NOMO-1 treated with DMSO at 0.1 percent for 48 hours (cell line): Measurements from ENCODE around the gene ZNF827.

Experiments
- DNase-seq: peaks from one replicate; lab custom pipeline; 2025; ENCODE audit not compliant: unreplicated experiment; lab: John Stamatoyannopoulos, UW

Gene ZNF827

GRCh38 chr4:145766273-145766672 lies 172.3 kb downstream of the ZNF827 start:
- DNase-seq: no peak

GRCh38 chr4:145763399-145763798 lies 175.2 kb downstream of the ZNF827 start:
- DNase-seq: no peak

DNA sequence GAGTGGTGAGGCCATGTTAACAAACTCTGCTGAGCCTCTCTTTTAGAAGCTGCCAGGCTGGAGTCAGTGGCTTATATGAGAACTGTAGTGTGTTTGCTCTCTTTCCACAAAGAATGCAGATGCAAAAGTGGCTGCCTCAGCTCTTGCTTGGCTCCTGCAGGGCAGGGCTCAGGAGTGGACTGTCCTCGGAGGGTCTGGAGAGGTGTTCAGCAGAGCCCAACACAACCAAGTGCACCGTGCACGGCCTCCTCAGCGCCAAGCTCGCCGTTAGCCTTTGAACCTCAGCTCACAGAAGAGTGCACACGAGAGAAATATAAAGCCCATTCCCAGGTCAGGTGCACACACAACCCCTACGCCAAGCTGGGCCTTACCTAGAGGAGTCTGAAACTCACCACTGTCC lies 175.9 kb downstream of the ZNF827 start:
- DNase-seq: no peak

DNA sequence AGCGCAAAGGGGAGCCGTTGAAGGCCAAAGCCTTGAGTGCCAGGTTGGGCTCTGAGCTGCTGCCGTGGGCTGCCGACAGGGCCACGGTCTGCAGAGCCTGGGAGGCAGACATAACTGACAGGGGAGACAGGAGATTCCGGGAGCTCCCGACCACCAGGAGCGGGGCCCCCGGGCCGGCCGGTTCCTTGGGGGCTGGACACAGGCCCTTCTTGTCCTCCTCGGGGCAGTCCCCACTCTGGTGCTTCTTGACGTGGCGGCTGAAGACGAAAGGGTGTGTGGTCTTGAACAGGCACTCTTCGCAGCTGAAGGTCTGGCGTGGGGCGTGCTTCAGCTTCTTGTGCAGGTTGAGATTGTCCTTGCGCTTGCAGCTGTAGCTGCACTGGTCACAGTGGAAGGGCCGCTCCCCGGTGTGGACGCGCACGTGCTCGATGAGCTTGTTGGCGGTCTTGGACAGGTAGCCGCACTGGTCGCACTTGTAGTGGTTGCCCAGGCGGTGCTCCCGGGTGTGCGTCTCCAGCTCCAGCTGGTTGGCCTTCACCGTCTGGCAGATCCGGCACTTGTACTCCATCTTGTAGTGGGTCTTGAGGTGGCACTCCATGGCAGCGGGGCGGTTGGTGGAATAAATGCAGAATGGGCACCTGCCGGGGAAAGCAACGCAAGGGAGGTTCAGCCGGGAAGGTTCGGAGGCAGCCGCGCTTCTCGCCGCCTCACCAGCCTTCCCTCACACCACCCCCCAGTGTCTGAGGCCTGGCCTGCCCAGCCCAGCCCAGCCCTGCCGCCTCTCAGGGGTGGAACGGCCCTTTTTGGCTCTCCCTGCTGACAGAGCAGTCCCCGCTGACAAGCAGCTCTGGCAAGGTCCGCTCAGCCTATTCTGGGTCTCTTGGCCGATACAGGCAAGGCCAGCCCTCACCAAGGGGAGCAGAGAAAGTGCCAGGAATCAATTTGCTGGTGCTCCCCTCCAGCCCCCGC lies 177.4 kb downstream of the ZNF827 start:
- DNase-seq: no peak

GRCh38 chr4:145760176-145760575 lies 178.4 kb downstream of the ZNF827 start:
- no peak for DNase-seq

DNA sequence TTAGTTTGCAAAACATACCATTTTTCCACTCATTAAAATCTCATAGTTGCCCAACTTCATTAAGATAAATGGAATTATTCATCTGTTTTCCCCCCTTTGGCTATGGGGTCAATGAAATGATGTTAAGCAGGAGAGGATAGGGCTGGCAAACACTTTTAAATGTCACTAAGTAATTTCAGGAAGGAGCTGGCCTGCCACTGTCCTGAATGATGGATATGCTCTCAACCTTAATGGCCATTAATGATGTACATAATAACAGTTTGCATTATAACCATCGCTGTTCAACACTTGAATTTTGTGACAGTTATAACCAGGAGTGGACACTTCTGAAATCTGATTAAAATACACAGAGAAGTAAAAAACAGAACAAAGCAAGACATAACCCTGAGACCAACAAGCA lies 181.4 kb downstream of the ZNF827 start:
- no peak for DNase-seq

- DNase-seq: no peak
These were observed 182.4 kb downstream of the ZNF827 start for GRCh38 chr4:145756244-145756643.

- DNase-seq: no peak
These were observed 182.8 kb downstream of the ZNF827 start for GRCh38 chr4:145755802-145756201.

DNA sequence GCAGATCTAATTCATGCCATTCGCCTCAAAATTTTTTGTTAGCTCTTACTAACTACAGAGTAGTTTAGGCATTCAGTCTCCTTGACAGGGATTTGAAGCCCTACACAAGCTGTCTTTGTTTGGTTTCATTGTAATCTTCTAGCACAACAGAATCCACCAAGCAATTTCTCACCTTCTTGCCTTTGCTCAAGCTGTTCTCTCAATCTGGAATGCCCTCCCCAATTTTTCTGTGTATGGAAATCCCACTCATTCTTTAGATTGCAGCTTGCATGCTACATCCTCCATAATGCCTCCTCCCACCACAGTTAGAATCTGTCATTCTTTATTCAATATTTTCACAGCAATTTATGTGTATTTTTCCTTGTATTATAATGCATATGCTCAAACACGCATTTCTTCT lies 195.0 kb downstream of the ZNF827 start:
- DNase-seq: no peak

GRCh38 chr4:145740806-145741205 lies 197.8 kb downstream of the ZNF827 start:
- DNase-seq: no peak

DNA sequence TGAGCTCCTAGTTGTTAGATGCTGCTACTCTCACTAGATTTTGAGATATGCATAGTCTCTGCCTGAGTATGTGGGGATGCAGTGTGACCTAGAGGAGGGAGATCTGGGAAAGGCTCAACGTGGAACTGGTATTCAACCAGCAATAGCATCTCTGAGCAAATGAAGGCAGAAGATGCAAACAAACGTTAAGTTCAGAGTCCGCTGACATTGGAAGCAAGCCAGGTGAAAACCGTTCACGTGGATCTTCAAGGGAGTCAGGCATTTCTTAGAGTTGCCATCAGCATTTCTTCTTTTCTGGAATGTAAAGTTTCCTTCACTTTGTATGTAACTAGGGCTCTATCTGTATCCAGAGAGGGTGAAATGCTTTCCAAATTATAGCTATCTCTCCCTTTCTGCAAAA lies 198.8 kb downstream of the ZNF827 start:
- DNase-seq: no peak

- DNase-seq: no peak
These were observed 202.3 kb downstream of the ZNF827 start for GRCh38 chr4:145736241-145736831.

- no peak for DNase-seq
These were observed 202.8 kb downstream of the ZNF827 start for GRCh38 chr4:145735827-145736226.

DNA sequence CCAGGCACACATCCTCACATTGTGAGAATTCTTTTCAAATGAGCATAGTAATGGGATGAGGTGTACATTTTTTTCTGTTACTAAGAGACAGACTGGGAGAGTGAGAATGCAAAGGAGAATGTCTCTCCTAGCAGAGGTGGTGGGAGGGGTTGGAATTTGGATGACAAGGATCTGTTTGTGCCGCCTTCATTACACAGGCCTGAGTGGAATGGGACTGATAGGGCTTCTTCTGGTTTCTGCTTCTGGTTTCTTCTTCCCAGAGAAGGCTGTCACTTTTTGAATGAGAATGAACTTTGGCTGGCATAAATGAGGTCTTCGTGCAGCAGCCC lies 203.3 kb downstream of the ZNF827 start:
- no peak for DNase-seq

DNA sequence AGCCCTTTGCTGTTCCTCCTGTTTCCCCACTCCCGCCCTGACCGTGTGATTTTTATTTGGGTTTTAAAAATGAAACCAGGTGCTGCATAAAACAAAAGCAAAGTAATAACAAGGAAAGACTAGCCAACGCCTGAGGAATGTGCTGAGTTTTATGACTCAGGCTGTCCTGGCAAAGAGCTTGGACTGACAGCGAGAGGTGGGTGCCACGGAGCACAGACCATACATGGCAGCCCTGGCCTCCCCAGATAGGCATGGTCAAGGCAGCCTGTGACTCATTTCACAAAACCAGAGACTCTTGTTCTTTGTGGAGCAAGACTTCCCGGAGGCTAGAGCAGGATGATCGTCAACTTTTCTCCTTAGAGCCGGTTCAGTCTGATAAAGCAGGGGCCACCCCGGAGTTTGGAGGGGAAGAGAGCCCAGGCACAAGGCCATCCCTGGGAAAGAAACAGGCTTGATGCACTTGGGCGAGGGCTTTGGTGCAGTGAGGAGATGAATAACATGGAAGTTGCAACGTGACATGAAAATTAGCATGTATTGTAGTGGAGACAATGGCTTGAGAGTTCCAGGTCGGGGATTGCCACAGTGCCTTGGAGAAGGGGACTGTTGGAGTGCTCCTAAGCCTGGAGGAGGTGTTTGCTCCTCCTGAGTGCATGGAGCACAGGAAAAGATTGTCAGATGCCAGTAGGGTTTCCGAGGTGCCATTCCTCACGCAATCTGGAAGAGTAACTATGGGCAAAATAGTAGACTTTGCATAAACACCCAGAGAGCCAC lies 203.9 kb downstream of the ZNF827 start:
- DNase-seq: no peak

- DNase-seq: no peak
These were observed 204.6 kb downstream of the ZNF827 start for GRCh38 chr4:145734031-145734430.

DNA sequence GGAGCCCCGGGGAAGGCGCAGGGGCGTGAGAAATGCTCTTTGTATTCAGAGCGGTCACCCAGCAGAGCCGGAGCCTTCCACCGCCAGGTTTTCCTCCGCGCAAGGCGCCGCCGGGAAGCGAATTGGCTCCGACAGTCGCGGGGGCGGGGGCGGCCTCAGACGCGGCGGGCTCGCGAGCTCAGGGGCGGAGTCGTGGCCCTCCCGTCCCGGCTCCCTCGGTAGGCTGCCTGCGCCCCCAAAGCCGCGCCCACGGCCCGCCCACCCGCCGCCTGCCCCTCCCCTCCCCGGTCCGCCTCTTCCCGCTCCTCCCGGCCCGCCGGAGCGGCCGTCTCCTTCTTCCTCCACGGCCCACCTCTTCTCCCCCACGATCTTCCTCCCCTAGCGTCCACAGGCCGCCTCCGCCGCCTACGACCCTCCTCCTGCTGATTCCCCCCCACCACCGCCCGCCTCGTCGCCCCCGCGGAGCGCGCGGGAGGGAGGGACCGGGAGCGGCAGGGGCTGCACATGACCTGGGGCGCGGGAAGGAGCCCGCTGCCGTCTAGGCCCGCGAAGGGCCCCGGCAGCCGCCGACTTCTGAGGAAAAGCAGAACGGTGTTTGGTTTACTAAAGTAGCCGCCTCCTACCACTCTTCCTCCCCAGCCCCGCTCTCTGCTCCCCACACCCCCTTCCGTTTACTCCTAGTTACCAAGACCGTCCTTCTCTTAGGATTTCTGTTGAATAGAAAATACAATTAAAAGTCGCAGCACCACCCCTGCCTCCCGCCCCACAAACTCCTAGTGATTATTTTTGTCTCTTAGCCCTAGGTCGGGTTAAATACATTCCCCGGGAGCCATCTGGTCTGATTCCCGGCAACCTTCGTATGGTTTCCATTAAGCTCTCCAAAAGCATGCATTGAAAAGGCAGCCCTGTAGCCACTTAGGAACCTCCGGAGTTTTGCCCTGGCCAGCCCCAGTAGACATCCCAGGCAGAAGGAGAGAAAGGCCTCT lies 205.4 kb downstream of the ZNF827 start:
- DNase-seq: peak; percentile 87

DNA sequence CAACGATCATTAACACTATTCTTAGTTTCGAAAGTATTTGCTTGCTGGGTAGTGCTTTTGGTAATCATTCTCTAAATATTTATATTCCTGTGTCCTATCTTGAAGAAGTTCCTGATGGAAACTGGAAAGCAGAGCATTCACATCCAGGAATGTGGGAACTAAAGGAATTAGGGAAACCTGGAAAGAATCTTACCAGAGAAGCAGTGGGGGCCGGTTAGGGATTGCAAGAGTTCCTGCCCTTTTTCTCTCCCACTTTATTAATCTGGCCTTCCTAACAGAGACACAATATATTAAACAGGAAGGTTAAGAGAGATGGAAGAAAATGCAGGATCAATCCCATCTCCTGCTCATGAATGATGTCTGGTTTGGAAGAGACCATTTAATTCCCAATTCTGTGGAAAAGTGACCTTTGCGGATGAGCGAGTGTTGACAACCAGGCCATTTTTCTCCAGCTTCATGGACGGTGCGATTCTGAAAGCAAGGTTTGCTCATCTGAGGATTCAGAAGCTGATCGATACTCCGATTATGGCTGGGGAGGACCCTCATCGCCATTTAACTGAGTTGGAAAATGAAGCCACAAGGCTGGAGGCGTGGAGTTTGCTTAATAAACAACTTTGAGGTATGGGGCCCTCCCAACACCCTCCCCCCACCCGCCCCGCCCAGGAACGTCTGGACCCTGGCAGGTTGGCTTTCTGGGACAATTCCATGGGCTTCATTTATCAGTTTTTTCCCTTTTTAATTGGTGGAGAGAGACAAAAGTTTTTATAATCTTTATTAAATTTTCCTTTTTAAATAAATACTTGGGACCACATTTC lies 206.4 kb downstream of the ZNF827 start:
- no peak for DNase-seq

DNA sequence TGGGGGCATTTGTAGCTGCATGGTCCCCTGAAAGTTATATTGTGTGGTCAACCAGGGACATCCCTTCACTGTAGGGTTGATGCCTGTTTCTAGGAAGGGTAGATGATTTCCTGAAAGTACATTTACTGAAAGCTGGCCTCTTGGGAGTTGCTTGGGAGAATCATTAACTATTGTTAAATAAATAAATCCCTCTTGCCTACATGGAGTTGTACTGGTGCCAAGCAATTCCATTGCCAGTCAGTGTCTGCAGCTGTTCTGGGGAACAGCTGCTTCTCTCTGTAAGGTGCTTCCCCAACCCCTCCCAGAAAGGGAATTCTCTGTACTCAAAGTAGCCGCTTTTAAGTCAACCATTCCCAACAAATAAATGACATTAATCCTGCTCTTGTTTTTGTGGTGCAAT lies 207.6 kb downstream of the ZNF827 start:
- no peak for DNase-seq

GRCh38 chr4:145730026-145730425 lies 208.6 kb downstream of the ZNF827 start:
- no peak for DNase-seq
